Kasumi-1 (cell line): ENCODE measurements around the gene OR52E4.

Source experiments
- DNase-seq, 2 experiments: peaks; one replicate each; lab custom pipeline; 2025; lab: John Stamatoyannopoulos, UW

The OR52E4 gene

GRCh38 chr11:5929571-5930368 lies 49.3 kb downstream of the OR52E4 start:
- no peak for DNase-seq

GRCh38 chr11:5930614-5931013 lies 50.2 kb downstream of the OR52E4 start:
- DNase-seq = no peak

- DNase-seq = no peak
Measured at GRCh38 chr11:5931061-5931460, 50.6 kb downstream of the OR52E4 start.

- DNase-seq = no peak
Measured at GRCh38 chr11:5932671-5933070, 52.2 kb downstream of the OR52E4 start.

GRCh38 chr11:5933116-5933515 lies 52.7 kb downstream of the OR52E4 start:
- DNase-seq = no peak
